Stimulated activated naive CD8-positive, alpha-beta T cell treated with anti-CD3 and anti-CD28 coated beads, Interleukin-15, Interleukin-2, amounts not matched to agents 100 U/mL and 50 U/mL, for 24 hours (primary cell): ENCODE measurements around the gene PLA2G15.

Source experiments
- ATAC-seq: fragments of 150-1000 bp; cut with Tn5 transposase; one replicate; pipeline ENCODE4 v1.10.0; 2021
- DNase-seq: peaks from one replicate; pipeline ENCODE4 v3.0.0; 2021

Gene PLA2G15

DNA sequence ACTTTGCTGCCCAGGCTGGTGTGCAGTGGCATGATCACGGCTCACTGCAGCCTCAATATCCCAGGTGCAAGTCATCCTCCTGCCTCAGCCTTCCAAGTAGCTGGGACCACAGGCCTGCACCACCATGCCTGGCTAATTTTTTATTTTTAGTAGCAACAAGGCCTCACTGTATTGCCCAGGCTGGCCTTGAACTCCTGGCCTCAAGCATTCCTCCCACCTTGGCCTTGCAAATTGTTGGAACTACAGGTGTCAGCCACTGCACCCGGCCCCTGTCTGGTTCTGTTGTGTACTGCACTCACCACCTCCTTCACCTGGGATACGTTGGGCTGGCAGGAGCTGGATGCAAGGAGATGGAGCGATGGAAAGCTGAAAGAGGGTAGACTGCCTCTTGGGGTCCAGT, 8.5 kb downstream of the PLA2G15 start:
- ATAC-seq = no peak
- DNase-seq = no peak

DNA sequence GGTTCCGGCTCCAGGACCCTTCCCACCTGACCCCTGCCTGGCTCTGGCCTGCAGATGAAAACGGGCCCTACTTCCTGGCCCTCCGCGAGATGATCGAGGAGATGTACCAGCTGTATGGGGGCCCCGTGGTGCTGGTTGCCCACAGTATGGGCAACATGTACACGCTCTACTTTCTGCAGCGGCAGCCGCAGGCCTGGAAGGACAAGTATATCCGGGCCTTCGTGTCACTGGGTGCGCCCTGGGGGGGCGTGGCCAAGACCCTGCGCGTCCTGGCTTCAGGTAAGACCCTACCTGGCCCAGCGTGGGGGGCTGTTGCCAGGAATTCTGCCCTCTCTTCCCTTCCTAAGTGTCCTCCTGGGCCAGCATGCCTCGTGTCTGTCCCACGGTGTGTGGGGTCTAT, 10.5 kb downstream of the PLA2G15 start:
- ATAC-seq (no peak), DNase-seq (no peak)

DNA sequence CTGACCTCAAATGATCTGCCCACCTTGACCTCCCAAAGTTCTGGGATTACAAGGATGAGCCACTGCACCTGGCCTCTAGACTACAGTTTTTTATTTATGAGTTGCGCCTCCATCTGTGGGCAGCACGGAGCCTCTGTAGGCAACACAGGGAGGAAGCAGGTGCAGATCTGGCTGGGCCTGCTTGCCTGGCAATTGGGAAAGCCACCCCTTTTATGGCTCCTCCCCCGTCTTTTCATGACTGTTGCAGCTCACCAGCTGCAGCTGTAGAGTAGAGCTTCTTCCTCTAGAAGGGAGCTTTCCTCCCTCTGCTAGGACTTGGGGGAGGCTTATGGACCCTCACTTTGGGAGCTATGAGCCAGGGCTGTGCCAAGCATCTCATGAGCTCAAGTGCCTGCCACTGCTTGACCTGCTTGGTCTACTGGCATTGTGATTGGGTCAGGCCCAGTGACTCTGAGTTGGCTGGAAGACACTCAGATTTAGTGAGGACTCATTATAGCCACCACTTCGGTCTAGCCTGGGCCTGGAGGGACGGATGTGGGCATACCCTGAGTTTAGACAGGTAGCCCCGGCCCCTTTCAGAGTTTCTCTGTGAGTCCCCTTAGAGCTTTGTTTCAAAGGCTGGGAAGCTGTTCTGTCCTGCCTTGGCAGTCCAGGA, 12.2 kb downstream of the PLA2G15 start:
- DNase-seq = no peak
- no peak for ATAC-seq

DNA sequence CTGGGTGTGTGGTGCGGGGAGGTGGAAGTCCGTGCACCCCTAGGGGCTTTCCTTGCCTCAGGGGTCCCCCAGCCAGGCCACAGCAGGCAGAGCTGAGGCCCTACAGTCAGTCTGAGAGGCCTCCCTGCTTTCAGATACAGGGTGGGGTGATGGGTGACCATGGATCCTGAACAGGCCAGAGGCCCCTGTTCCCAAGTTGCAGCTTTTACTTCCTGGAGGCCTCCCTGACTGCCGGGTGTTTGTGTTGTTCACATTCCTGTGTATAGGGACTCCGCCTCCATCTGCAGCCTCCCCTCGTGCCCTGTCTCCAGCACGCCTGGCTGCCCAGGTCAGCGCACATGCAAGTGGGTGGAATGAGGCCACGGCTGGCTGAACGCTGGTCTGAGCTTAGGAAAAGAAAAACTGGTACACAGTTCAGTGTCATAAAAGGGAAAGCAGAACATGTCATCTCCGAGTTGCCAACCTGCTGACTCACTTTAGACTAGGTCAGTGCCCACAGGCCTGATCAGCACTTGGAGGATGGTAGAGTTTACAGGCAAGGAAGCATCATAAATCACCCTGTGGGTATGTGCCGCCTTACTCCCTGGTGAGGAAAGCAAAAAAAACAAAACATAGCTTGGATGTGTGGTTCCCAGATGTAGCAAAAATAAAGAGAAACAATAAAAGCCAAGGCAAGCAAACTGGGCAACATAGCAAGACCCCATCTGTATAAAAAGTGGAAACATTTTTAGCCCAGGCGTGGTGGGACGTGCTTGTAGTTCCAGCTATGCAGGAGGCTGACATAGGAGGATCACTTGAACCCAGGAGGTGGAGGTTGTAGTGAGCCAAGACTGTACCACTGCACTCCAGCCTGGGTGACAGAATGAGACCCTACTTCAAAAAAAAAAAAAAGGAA, 13.0 kb downstream of the PLA2G15 start:
- no peak for DNase-seq
- no peak for ATAC-seq

DNA sequence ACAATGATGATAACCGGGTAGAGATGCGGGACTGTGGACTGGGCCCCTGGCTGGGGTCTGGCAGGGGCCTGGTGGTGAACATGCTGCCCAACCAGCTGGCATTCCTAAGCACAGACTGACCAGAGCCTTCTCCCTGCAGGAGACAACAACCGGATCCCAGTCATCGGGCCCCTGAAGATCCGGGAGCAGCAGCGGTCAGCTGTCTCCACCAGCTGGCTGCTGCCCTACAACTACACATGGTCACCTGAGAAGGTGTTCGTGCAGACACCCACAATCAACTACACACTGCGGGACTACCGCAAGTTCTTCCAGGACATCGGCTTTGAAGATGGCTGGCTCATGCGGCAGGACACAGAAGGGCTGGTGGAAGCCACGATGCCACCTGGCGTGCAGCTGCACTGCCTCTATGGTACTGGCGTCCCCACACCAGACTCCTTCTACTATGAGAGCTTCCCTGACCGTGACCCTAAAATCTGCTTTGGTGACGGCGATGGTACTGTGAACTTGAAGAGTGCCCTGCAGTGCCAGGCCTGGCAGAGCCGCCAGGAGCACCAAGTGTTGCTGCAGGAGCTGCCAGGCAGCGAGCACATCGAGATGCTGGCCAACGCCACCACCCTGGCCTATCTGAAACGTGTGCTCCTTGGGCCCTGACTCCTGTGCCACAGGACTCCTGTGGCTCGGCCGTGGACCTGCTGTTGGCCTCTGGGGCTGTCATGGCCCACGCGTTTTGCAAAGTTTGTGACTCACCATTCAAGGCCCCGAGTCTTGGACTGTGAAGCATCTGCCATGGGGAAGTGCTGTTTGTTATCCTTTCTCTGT, 14.0 kb downstream of the PLA2G15 start:
- DNase-seq = no peak
- ATAC-seq = no peak

DNA sequence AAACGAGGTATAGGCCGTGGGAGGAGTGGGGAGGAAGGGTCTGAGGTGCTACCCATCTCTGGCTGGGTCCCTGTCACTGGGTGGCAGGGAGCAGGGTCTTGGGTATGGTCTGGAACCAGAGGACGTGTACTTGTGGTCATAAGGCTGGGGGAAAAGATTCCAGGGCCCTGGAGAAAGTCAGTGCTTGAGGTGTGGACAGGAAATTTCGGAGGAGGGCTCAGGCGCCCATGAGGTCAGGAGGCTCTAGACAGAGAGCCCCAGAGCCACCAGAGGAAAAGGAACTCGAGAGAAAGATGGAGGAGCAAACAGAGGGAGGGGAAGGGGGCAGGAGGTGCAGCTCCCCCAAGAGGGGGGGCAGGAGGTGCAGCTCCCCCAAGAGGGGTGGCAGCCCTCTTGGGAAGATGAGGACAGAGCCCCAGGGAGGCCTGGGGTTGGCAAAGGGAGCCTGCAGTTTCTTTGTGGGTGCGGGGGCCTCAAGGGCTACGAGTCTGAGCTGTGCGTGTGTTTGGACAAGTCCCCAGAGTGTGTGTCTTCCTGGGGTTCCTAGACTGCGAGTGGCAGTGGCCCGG, 18.5 kb downstream of the PLA2G15 start:
- ATAC-seq = no peak

DNA sequence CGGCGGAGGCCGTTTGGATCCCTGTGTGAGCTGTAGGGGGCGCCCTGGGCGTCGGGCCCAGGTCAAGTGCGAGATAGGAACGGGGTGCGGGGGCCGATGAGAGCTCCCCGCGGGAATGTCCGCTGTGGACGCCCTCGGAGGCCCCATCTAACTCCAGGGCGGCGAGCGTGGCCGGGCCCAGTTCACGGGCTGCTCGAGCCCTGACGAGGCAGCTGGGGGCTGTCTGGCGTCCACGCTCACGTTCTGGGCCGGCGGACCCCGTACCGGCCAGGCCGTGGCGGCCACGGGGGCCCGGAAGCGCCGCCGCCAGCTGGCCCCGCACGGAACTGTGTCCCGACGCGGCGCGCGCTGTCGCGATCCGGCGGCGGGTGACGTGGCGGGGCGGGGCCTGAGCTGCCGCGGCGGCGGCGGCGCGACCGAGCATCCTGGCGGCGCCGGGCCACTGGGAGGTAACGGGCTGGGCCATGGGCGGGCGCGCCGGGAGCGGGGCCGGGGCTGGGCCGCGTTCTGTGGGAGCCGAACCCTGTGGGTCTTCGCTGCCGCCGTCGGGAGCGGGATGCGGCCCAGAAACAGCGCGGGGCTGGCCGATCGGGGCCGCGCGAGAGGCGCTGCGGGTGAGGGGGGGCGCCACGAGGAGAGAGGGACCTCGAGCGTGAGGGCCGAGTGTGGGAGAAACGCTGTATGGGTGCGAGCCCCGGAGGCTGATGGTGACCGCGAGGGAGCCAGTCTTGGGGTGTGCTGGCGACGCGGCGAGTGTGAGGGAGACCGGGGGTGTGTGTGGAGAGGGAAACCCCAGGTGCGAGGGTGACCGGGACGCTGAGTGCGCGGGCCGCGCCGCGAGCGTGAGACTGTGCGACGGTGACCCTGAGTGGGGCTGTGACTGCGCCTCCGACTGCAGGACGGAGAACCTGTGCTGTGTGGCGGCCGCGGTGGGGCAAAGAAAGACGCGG, 19.2 kb downstream of the PLA2G15 start, which contains the start of gene SLC7A6:
SLC7A6 (plus strand) TSS at position 399 of the 950 bp plus-strand sequence. CDS start 10,201 bp downstream, outside the sequence.
- DNase-seq = peak; percentile 90
- ATAC-seq = peak; percentile 80

More for the DNA sequence above, 18.5 kb downstream of the PLA2G15 start:
- DNase-seq = no peak

DNA sequence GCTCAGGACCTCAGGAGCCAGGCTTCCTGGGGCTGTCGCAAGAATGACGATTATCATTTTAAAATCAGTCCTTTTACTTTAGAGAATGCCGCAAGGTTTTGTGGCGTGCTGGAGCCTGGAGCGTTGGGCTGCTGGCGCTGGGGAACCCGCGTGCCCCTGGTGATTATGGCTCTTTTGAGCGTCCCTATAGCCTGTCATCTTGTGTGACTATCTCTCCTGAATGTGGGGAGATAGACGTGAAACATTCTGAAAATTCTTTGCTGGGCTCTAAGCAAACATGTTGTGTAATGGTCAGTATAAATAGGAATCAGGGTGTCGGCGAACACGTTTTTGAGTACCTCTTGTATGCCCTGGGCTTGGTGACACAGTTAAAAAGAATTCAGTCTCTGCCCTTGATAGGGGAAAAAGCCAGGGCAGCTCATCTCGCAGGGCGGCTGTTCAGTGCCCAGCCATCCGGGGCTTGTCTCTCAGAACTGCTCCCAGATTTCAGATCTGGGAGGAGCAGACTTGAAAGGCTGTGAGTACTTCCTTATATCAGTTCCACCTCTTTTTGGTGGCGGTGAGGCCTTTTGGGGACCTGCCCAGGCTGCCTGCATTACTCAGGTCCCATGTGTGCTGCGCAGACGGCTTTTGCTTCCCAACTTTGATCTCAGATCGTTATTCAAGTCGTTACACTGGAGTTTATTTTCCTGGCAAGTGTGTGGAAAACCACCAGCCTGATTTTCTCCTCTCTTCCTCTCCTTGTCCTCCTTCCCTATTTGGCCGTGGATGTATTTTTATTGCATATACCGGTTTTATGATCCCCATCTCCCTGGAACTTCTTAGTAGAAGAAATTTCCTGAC, 20.1 kb downstream of the PLA2G15 start:
- peak; percentile 37 for ATAC-seq
- DNase-seq = peak; percentile 59

DNA sequence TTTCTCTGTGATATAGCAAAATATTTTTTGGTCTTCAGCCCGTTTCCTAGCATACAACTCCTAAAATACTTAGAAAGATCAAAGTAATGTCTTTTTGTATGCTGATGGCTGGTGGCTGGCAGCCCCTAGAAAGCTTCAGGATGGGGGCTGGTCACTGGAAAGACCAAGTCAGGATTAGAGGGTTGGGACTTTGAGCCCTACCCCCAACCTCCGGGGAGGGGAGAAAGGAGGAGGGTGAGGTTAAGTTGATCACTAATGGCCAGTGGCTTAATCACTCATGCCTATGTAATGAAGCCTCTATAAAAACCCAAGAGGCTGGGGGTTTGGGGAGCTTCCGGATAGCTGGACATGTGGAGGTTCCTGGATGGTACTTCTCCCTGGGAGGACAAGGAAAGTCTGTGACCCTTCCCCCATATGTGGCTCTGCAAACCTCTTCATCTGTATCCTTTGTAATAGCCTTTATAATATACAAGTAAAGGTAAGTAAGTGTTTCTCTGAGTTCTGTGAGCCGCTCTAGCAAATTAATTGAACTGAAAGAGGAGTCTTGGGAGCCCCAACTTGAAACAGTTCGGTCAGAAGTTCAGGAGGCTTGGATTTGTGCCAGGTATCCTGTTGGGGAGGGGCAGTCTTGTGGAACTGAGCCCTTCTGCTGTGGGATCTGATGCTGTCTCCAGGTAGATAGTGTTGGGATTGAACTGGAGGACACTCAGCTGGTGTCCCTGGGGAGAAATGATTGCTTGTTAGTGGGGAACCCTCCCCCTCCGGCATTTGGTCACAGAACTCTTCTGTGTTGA, 22.6 kb downstream of the PLA2G15 start:
- ATAC-seq = no peak
- no peak for DNase-seq

DNA sequence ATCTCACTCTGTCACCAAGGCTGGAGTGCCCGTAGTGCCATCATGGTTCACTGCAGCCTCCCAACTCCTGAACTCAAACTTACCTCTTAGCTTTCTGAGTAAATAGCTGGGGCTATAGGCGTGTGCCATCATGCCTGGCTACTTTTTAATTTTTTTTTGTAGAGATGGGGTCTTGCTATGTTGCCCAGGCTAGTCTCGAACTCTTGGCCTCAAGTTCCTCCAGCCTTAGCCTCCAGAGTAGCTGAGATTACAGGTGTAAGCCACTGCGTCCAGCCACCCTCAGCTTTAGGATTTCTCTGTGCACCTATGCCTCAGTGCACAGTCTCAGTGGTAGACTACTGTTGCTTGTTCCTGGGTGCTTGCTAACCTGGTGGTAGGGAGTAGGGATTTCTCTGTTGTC, 24.6 kb downstream of the PLA2G15 start:
- DNase-seq (no peak), ATAC-seq (peak; percentile 4)

DNA sequence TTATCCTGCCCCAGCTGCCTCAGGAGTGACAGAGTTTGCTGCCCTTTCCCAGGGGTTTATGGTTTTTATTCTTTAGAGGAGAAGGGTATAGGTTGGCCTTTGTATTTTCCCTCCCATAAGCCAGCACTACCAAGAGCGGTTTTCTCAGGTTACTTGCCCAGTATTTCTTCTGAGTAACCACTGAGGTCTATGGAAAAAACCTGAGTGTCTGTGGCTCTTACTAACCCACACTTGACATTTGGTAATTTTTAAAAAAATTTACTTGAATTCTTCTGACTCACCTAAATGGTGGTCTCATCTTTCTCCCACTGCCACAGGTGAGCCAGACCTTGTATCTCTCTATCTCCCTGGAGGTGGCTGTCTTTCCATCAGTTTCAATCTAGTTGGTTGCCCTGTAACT, 25.2 kb downstream of the PLA2G15 start:
- ATAC-seq = peak; percentile 76
- DNase-seq = no peak

DNA sequence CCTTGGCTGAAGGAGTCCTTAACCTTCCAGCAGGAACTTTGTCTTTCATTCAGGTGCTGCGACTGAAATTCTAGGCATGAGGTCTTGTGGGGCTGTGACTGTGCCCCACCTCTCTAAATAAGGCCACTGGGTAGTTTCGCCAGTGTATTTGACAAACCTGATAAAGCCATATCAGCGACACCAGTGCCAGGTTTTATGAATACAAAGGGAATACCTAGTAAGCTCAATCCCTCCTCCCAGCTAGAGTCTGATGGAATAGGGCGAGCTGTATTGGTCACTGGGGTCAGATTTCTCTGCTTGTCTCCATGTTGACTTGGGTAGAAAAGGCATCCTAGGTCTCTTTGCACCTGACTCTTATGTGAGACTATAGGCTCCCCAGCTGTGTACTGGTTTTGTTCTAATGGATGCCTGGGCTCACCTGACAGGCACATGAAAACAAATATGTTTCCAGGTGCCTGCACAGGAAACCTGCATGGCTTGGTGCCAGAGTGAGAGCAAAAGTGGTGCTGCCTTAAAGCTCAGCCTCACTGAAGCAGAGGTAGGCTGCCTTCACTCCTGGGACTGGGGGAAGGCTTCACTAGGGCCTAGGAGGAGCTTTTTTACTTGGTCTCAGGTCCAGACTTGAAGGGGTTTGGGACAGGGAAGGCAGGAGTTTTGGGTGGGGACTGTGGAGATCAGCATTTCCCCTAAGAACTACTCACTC, 27.5 kb downstream of the PLA2G15 start:
- DNase-seq (no peak), ATAC-seq (peak; percentile 16)

DNA sequence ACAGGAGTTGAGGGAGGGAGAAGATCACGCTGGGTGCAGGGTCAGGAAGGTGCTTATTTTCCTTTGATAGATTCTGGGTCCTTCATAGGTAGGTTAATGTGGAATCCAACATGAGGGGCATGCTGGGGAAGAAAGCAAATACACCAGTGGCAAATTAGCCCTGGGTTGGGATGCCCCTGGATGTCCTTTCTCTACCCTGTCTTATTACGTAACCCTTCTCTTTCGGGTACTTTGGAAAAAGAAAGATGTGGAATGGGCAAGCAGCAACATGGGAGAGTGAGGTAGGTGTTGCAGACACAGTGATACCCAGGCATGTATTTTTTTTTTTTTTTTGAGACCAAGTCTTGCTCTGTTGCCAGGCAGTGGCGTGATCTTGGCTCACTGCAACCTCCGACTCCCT, 28.3 kb downstream of the PLA2G15 start:
- ATAC-seq = no peak
- DNase-seq = no peak

DNA sequence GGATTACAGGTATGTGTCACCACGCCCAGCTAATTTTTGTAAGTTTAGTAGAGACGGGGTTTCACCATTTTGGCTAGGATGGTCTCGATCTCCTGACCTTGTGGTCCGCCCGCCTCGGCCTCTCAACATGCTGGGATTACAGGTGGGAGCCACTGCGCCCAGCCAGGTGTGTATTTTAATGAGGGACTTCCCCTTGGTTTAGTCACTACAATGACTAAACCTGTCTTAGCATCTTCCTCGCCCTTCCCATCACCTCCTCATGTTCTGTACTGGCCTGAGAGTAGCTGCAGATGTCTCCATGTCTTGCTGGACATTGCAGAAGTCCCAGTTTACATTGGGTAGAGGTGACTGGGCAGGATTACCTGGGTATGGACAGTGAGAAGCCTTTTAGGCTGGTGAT, 28.7 kb downstream of the PLA2G15 start:
- no peak for ATAC-seq
- DNase-seq = no peak

DNA sequence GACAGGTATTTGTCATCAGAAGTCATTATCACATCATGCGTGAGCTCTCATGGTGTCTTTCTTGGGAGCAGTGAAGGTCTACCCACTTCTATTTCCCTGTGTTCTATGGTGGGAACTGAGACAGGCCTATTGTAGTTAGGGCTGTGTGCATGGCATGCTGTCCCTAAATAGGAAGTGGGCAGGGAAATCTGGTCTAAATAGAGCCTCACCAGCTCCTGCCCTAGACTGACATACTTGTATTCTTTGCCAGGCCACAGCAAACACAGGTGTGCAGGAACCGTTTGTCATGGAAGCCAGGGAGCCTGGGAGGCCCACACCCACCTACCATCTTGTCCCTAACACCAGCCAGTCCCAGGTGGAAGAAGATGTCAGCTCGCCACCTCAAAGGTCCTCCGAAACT, 29.3 kb downstream of the PLA2G15 start:
- ATAC-seq = no peak
- DNase-seq = no peak

DNA sequence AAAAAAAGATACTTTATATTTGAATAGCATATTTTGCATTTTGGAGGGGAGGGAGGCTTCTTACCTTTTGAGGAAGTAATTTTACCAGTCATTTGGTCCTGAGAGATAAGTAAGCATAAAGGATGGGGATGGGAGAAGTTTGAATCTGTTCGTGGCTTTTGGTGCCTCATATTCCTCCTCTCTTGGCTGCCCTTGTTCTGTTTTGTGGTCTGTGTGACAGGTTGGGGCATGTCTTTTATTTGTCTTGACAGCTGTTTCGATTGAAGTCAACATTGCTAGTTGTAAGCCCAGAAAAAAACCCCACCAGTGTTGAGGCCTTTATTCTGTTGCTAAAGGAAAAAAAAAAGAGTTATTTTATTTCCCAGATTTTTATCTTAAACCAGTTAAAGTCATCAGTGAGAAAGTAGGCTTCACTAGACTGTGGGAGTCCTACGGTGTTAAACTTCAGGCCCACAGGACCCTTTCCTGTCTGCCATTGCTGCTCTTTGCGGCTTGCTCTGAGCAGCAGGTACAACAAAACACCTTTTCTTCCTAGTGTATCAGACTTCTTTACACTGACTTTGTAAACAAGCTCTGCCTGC, 30.5 kb downstream of the PLA2G15 start:
- DNase-seq (no peak), ATAC-seq (peak; percentile 78)

DNA sequence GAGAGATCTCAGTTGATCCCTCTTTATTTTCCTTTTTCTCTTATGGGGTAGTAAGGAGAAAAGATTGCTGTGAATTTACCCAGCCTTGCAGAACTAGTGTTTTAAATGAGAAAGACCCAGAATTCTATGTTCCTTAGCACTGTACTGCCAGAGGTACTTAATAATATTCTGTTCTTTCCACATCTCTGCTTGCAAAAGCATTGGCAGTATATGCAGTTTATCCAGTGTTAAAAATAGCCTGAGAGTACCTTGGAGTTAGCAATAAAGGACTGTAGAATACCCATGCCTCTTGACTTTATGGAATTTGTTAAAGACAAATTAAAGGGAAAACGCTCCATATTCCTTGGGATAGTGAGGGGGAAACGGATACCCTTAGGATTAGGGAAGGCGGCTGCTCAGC, 31.1 kb downstream of the PLA2G15 start:
- ATAC-seq = no peak
- no peak for DNase-seq
